HG03064 (cell line): ENCODE data around the gene FYN.

Source experiments
- ATAC-seq: cut with Tn5 transposase; IDR thresholded peaks from one replicate; pipeline ENCODE4 v1.9.1; 2021; ENCODE audit warnings: low read depth; ENCODE audit not compliant: unreplicated experiment

FYN gene

GRCh38 chr6:111809766-111810165 lies 63.5 kb downstream of the FYN start:
- no peak for ATAC-seq

- no peak for ATAC-seq
Measured at GRCh38 chr6:111809264-111809663, 64.0 kb downstream of the FYN start.

- ATAC-seq: no peak
Measured at GRCh38 chr6:111808493-111808892, 64.8 kb downstream of the FYN start.

- no peak for ATAC-seq
Measured at GRCh38 chr6:111806561-111807497, 66.4 kb downstream of the FYN start.

- peak; percentile 2 for ATAC-seq
Measured at GRCh38 chr6:111806165-111806547, 67.1 kb downstream of the FYN start.

GRCh38 chr6:111805511-111806164 lies 67.6 kb downstream of the FYN start:
- peak; percentile 45 for ATAC-seq

GRCh38 chr6:111804627-111805235 lies 68.5 kb downstream of the FYN start:
- peak; percentile 54 for ATAC-seq

GRCh38 chr6:111803804-111804203 lies 69.4 kb downstream of the FYN start:
- ATAC-seq: no peak

- no peak for ATAC-seq
Measured at GRCh38 chr6:111803371-111803770, 69.9 kb downstream of the FYN start.

GRCh38 chr6:111802720-111803330 lies 70.4 kb downstream of the FYN start:
- ATAC-seq: no peak

- ATAC-seq: no peak
Measured at GRCh38 chr6:111802015-111802414, 71.2 kb downstream of the FYN start.

GRCh38 chr6:111800821-111801220 lies 72.4 kb downstream of the FYN start:
- no peak for ATAC-seq

- ATAC-seq: no peak
Measured at GRCh38 chr6:111800259-111800765, 72.9 kb downstream of the FYN start.

- no peak for ATAC-seq
Measured at GRCh38 chr6:111799576-111800258, 73.5 kb downstream of the FYN start.

GRCh38 chr6:111798281-111798725 lies 74.9 kb downstream of the FYN start:
- ATAC-seq: no peak

GRCh38 chr6:111796310-111796918 lies 76.8 kb downstream of the FYN start:
- ATAC-seq: no peak

GRCh38 chr6:111795558-111795957 lies 77.7 kb downstream of the FYN start:
- ATAC-seq: no peak

- no peak for ATAC-seq
Measured at GRCh38 chr6:111794727-111795452, 78.4 kb downstream of the FYN start.

GRCh38 chr6:111794300-111794699 lies 79.0 kb downstream of the FYN start:
- ATAC-seq: no peak
